ENCODE measurements around the gene GNG2. TPM values are rescaled to one million over a fixed set of nuclear protein-coding genes. Genes with fewer than 3 reads are reported as not detected.

The GNG2 gene
- total and polyA plus RNA-seq, 2 experiments from 2014 or later = 3.3 to 4.5 TPM

GRCh38 chr14:51869411-51870100, 9.1 kb downstream of the GNG2 start:
- no peak for DNase-seq (ENCODE audit: low read depth in 1 of 2, low spot score in 1 of 2)
- H3K4me3 ChIP-seq = no peak overlapping the region
- TF ChIP-seq, protein P1, sequence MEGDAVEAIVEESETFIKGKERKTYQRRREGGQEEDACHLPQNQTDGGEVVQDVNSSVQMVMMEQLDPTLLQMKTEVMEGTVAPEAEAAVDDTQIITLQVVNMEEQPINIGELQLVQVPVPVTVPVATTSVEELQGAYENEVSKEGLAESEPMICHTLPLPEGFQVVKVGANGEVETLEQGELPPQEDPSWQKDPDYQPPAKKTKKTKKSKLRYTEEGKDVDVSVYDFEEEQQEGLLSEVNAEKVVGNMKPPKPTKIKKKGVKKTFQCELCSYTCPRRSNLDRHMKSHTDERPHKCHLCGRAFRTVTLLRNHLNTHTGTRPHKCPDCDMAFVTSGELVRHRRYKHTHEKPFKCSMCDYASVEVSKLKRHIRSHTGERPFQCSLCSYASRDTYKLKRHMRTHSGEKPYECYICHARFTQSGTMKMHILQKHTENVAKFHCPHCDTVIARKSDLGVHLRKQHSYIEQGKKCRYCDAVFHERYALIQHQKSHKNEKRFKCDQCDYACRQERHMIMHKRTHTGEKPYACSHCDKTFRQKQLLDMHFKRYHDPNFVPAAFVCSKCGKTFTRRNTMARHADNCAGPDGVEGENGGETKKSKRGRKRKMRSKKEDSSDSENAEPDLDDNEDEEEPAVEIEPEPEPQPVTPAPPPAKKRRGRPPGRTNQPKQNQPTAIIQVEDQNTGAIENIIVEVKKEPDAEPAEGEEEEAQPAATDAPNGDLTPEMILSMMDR (IDR thresholded peaks at IDR 0.05; ENCODE audit: low read depth, low read length) = no peak
- no peak overlapping the region for H3K27ac ChIP-seq
- no peaks in the 10 kb centered on the region for H3K4me1 ChIP-seq (ENCODE audit: low read depth)
- H3K36me3 ChIP-seq = no peaks in the 10 kb centered on the region
- H3K27me3 ChIP-seq = no peaks in the 10 kb centered on the region
- no peaks in the 10 kb centered on the region for H3K9me3 ChIP-seq (ENCODE audit: low read depth)

DNA sequence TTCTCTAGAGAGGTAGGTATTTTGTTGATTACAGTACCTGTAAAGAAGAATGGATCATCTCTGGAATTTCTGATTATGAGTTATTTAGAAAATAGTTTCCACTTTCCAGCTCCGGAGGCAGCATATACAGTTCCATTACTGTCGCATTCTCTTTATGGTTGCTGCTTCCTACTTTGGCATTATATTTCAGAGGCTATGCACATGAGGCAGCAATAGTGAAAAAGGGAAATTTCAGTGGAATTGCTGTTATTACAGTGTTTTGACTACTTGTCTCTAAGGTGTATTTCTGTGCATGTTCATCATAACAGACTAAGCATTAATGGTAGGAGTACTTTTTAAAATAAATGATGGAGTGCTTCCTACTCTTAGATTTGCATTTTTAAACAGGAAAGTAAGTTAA, 10.2 kb downstream of the GNG2 start:
- DNase-seq (ENCODE audit: low read depth in 1 of 2, low spot score in 1 of 2) = no peak
- TF ChIP-seq, protein P1 (IDR thresholded peaks at IDR 0.05; ENCODE audit: low read depth, low read length) = no peak
- Histone ChIP-seq H3K9me3 (ENCODE audit: low read depth) (no peaks in the 10 kb centered on the region), H3K27ac (no peak overlapping the region), H3K27me3 (no peaks in the 10 kb centered on the region), H3K36me3 (no peaks in the 10 kb centered on the region), H3K4me1 (ENCODE audit: low read depth) (no peaks in the 10 kb centered on the region), H3K4me3 (no peak overlapping the region)

- H3K36me3 ChIP-seq = no peaks in the 10 kb centered on the region
- H3K9me3 ChIP-seq (ENCODE audit: low read depth) = no peaks in the 10 kb centered on the region
- TF ChIP-seq, protein P1 (IDR thresholded peaks at IDR 0.05; ENCODE audit: low read depth, low read length) = no peak
- no peak overlapping the region for H3K4me3 ChIP-seq
- no peaks in the 10 kb centered on the region for H3K27me3 ChIP-seq
- H3K27ac ChIP-seq = no peak overlapping the region
- DNase-seq (ENCODE audit: low read depth in 1 of 2, low spot score in 1 of 2) = no peak
- H3K4me1 ChIP-seq (ENCODE audit: low read depth) = no peaks in the 10 kb centered on the region
Observed at GRCh38 chr14:51871846-51872245, 11.4 kb downstream of the GNG2 start.

- Histone ChIP-seq H3K4me1 (ENCODE audit: low read depth) (no peaks in the 10 kb centered on the region), H3K4me3 (no peak overlapping the region), H3K36me3 (no peaks in the 10 kb centered on the region), H3K27me3 (no peaks in the 10 kb centered on the region), H3K27ac (no peak overlapping the region), H3K9me3 (ENCODE audit: low read depth) (no peaks in the 10 kb centered on the region)
- no peak for DNase-seq (ENCODE audit: low read depth in 1 of 2, low spot score in 1 of 2)
- TF ChIP-seq, protein P1 (IDR thresholded peaks at IDR 0.05; ENCODE audit: low read depth, low read length) = no peak
Observed at GRCh38 chr14:51872396-51872795, 12.0 kb downstream of the GNG2 start.

- H3K36me3 ChIP-seq = no peaks in the 10 kb centered on the region
- TF ChIP-seq, protein P1 (IDR thresholded peaks at IDR 0.05; ENCODE audit: low read depth, low read length) = no peak
- no peak overlapping the region for H3K4me3 ChIP-seq
- H3K27me3 ChIP-seq = no peaks in the 10 kb centered on the region
- H3K27ac ChIP-seq = no peak overlapping the region
- H3K9me3 ChIP-seq (ENCODE audit: low read depth) = no peaks in the 10 kb centered on the region
- peak in 1 of 2 donors; percentile 90 for DNase-seq (ENCODE audit: low read depth in 1 of 2, low spot score in 1 of 2)
- no peaks in the 10 kb centered on the region for H3K4me1 ChIP-seq (ENCODE audit: low read depth)
Observed at GRCh38 chr14:51873221-51873893, 12.9 kb downstream of the GNG2 start.
